ENCODE measurements around the gene OR4Q3.
"Not testable (repeated sequence)": the region's sequence is repeated elsewhere in the genome, so short reads cannot be mapped to it uniquely, and the experiment has no call there.

The OR4Q3 gene

DNA sequence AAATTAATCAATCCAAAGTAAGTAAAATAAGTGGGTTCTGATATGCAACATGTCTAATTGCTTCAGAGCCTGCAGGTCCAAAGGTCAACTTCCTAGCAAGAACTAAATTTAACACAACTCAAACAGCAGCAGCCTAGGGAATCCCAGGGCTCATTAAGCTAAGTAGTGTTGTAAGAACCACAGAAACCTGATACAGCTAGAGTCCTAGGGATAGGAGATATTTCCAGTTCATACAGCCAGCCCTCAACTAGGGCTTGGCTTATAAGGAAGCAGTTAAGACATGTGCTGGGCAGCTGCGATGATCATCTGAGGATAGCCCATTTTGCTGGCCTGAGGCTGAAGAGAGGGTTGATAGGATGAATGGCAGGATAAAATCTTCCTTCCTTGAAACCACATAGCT lies at the start of gene OR4Q3:
Gene OR4Q3, plus strand, starts transcription at position 316 of the 400 bp plus-strand sequence.
- DNase-seq (ENCODE audit: low spot score) = no peak

DNA sequence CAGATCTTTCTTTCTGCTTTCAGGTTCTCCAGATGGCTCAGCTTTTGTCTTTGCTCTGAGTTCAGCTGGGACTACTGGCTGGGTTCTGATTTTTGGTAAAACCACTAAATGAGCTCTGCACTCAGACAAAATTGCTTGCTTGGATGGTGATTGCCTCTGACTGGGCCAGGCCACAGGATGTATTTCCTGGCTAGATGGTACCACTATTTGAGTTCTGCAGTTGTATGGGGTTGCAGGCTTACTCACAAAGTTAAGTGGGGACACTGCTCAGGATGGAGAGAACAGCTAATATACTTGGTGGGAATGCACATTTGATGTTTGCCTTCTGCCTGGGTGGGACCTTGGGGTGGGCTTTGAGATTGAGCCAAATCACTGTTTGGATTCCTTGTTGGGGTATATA lies 14.0 kb upstream of the OR4Q3 start:
- no peak for DNase-seq (ENCODE audit: low spot score)

DNA sequence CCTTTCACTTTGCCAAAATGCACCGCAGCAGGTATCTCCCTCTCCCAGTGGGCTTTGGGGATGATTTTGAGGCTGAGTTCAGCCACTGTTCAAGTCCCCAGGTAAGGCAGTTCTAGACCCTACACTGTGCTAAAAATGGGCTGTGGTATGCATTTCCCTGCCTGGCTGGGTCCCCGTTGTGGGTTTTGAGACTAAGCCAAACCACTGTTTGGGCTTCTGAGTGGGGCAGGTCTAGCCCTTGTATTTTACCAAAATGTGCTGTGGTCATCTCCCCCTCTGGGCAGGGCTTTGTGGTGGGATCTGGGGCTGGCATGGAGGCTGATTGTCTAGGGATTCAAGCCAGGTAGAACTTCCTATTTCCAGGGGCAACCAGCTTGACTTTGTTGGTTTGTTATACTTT lies 13.6 kb upstream of the OR4Q3 start:
- no peak for DNase-seq (ENCODE audit: low spot score)

DNA sequence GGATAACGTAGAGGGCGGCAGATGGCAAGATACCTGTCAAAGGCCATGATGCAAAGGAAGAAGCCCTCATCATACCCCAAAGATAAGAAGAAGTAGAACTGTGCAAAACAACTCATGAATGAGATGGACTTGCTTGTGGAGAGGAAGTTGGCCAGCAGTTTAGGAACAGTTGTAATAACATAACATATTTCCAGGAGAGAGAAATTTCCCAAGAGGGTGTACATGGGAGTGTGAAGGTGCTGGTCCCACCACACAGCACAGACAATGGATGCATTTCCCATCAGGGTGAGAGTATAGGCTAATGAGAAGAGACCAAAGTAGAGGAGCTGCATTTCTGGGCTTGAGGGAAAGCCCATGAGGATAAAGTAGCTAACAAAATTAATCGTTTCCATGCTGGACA lies 9.5 kb upstream of the OR4Q3 start:
- DNase-seq (ENCODE audit: low spot score) = not testable (repeated sequence)

DNA sequence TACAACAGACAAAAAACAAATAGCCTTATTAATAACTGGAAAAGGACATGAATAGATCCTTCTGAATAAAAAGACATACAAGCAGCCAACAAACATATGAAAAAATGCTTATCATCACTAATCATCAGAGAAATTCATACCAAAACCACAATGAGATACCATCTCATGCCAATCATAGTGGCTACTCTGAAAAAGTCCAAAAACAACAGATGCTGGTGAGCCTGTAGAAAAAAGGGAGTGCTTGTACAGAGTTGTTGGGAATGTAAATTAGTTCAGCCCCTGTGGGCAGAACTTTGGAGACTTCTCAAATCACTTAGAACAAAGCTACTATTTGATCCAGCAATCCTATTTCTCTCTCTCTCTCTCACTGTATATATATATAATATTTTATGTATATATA lies 8.9 kb downstream of the OR4Q3 start:
- DNase-seq (ENCODE audit: low spot score) = not testable (repeated sequence)

DNA sequence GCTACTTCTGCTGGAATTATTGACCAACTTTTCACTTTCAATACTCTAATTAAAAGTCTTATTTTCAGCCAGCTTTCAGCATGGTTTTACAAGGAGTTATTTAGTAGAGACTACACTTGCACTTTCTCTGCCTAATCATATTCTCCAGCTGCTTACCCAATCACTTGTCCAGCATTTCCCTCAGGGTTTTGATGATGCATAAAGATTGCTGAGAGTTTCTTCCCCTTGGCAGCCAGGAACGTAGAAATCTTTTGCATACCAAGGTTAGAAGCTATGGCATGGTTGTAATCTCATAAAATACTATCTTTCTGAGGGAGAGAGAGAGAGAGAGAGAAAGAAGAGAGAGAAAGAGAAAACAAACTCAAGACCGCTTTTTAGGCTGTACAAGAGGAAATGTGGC lies 10.8 kb downstream of the OR4Q3 start:
- no peak for DNase-seq (ENCODE audit: low spot score)

DNA sequence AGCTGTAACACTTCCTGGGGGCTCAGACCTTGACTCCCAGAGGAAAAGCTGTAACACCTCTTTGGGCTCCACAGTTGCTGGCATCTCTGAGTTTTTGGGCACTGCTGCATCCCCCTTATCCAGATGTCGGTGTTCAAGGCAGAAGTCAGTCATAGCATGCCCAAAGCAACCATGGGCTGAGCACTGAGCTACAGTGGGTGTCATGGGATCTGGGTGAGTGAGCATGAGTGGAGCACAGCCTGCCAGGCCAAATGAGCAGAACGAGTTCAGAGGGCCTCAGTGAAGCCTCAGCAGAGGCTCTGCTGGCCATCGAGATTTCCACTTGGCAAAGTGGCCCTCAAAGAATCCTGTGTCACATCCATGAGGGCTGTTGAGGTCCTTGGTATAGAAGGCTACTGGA lies 28.1 kb downstream of the OR4Q3 start:
- not testable (repeated sequence) for DNase-seq (ENCODE audit: low spot score)

DNA sequence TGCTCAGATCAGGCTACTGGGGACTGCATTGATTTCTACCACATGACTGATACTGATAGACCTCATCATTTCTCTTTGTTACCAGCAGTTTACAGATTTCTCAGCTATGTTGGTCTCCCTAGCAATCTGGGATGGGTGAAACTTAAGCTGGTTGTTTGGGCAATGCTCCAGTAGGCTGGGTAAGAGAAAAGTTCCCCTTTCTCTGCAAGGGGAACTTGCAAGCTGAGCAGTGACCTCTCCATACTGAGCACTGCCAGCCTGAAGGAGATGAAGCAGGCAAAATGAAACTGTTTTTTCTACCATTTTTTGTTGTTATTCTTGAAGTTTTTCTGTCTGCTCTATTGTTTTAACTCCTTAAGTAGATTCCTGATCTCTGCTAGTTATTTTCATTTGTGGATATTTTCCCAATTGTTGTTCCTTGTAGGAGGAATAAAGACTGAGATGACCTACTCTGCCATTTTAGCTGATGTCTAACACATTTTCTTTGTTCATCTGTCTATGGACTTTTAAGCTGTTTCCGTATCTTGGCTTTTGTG lies 28.6 kb downstream of the OR4Q3 start:
- DNase-seq (ENCODE audit: low spot score) = no peak

DNA sequence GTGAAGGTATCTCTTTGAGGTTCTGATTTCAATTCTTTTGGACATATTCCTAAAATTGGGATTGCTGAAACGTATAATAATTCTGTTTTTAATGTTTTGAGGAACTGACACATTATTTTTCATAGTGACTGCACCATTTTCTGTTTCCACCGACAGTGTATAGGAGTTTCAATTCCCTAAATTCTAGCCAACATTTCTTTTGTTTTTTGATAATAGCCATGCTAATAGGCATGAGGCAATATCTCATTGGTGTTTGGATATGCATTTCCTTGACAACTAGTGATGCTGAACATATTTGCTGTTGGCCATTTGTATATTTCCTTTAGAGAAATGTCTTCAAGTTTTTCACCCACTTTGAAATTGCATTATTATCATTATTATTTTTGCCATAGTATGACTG lies 29.1 kb downstream of the OR4Q3 start:
- DNase-seq (ENCODE audit: low spot score) = not testable (repeated sequence)

DNA sequence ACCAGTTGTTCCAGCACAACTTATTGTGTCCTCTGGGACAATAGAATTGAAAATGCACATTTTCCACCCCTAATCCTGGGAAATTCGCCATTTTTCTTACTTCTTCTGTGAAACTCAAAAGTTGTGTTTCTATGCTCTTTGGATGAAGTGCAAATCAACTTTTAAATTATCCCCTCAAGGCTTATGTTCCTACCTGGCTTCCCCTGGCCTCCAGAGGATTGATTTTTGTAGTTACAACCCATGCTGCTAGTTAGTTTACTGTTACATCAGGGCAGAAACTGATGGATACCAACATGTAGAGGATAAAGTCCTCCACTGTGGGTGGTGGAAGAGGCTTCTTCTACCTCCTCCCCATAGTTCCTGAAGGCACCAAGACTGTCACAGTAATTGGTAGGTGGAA lies 29.8 kb downstream of the OR4Q3 start, which contains the start of gene OR4M1:
Gene OR4M1, plus strand, starts transcription at position 301 of the 400 bp plus-strand sequence. CDS start 6,819 bp downstream, outside the sequence.
- DNase-seq (ENCODE audit: low spot score) = not testable (repeated sequence)

DNA sequence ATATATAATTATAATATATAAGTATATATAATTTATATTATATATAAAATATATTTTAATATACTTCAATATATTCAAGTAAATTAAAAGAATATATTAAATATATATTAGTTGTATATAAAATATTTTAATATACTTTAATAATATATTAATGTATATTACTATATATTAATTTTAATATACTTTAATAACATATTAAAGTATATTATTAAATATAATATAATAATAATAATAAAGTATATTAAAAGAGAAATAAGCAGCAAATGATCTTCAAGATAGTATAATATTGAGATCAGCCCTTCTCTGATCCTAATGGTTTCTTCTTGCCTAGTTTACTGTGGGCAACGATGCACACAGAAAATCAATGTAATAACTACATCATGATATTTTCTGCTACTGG lies 32.2 kb downstream of the OR4Q3 start:
- no peak for DNase-seq (ENCODE audit: low spot score)

DNA sequence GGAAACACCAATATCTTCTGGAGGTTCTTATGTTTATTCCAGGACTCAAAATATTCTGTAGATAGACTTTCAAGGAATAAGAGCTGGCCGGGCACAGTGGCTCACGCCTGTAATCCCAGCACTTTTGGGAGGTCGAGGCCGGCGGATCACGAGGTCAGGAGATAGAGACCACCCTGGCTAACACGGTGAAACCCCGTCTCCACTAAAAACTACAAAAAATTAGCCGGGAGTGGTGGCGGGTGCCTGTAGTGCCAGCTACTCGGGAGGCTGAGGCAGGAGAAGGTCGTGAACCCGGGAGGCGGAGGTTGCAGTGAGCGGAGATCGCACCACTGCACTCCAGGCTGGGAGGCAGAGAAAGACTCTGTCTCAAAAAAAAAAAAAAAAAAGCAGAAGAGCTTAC lies 42.5 kb downstream of the OR4Q3 start:
- not testable (repeated sequence) for DNase-seq (ENCODE audit: low spot score)

DNA sequence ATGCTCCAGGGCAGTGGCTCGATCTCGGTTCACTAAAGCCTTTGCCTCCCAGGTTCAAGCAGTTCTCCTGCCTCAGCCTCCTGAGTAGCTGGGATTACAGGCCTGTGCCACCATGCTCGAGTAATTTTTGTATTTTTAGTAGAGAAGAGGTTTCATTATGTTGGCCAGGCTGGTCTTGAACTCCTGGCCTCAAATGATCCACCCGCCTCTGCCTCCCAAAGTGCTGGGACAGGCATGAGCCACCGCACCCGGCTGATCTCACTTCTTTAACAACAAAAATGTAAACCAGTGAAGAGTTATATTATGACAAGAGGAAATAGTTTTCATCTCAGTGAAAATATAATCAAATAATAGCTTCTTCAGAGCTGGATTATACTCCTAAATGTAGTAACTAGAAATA lies 43.9 kb downstream of the OR4Q3 start:
- not testable (repeated sequence) for DNase-seq (ENCODE audit: low spot score)

DNA sequence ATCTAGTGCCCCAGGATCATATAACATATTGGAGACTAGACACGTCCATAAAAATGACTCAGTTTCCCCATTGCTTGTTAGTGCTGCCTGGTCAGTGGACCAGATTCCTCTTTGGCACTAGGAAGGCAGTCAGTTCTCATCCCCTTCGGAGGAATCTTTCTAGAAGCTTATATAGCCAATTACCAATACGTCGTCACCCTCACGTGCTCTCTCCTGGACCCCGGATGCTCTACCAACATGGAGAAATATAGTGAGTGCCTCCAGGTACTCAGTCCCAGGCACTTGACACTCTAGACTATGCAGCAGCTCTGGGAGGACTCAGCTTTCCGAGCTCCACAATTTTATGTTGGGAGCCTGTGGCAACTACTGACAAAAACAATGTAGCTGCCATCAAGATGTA lies 44.8 kb downstream of the OR4Q3 start:
- not testable (repeated sequence) for DNase-seq (ENCODE audit: low spot score)

DNA sequence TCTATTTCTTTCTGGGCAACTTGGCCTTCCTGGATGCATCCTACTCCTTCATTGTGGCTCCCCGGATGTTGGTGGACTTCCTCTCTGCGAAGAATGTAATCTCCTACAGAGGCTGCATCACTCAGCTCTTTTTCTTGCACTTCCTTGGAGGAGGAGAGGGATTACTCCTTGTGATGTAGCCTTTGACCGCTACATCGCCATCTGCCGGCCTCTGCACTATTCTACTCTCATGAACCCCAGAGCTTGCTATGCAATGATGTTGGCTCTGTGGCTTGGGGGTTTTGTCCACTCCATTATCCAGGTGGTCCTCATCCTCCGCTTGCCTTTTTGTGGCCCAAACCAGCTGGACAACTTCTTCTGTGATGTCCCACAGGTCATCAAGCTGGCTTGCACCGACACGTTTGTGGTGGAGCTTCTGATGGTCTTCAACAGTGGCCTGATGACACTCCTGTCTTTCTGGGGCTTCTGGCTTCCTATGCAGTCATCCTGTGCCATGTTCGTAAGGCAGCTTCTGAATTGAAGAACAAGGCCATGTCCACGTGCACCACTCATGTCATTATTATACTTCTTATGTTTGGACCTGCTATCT lies 53.2 kb downstream of the OR4Q3 start:
- DNase-seq (ENCODE audit: low spot score) = not testable (repeated sequence)
